Stimulated activated CD8-positive, alpha-beta memory T cell treated with anti-CD3 and anti-CD28 coated beads, Interleukin-7, amount 100 ng/mL, for 48 hours (primary cell): ENCODE measurements around the gene HEG1.

ENCODE experiments used
- DNase-seq, 2 donors: peaks; one replicate each; pipeline ENCODE4 v3.0.0-alpha.2; 2020; ENCODE audit warnings: low read depth in 1 of 2; ENCODE audit errors: extremely low read depth in 1 of 2

The HEG1 gene

GRCh38 chr3:124993466-124993865, 62.3 kb downstream of the HEG1 start:
- DNase-seq: no peak

GRCh38 chr3:124992041-124992440, 63.8 kb downstream of the HEG1 start:
- DNase-seq: no peak

- no peak for DNase-seq
Measured at GRCh38 chr3:124986192-124987143, 69.3 kb downstream of the HEG1 start.

- DNase-seq: no peak
Measured at GRCh38 chr3:124985349-124985748, 70.4 kb downstream of the HEG1 start.

GRCh38 chr3:124984754-124985153, 71.0 kb downstream of the HEG1 start:
- DNase-seq: no peak

GRCh38 chr3:124982855-124983254, 72.9 kb downstream of the HEG1 start:
- DNase-seq: no peak

- no peak for DNase-seq
Measured at GRCh38 chr3:124981472-124981871, 74.3 kb downstream of the HEG1 start.

GRCh38 chr3:124978627-124979026, 77.2 kb downstream of the HEG1 start:
- no peak for DNase-seq

GRCh38 chr3:124976383-124976782, 79.4 kb downstream of the HEG1 start:
- no peak for DNase-seq

- no peak for DNase-seq
Measured at GRCh38 chr3:124974691-124975090, 81.1 kb downstream of the HEG1 start.

GRCh38 chr3:124973290-124973689, 82.5 kb downstream of the HEG1 start:
- no peak for DNase-seq

GRCh38 chr3:124972457-124972856, 83.3 kb downstream of the HEG1 start:
- DNase-seq: no peak

GRCh38 chr3:124969963-124970722, 85.7 kb downstream of the HEG1 start:
- DNase-seq: no peak

GRCh38 chr3:124969190-124969589, 86.6 kb downstream of the HEG1 start:
- no peak for DNase-seq

- no peak for DNase-seq
Measured at GRCh38 chr3:124967964-124968363, 87.8 kb downstream of the HEG1 start.

GRCh38 chr3:124966521-124967445, 89.0 kb downstream of the HEG1 start:
- no peak for DNase-seq

- no peak for DNase-seq
Measured at GRCh38 chr3:124965413-124965812, 90.4 kb downstream of the HEG1 start.

- no peak for DNase-seq
Measured at GRCh38 chr3:124964387-124964786, 91.4 kb downstream of the HEG1 start.

GRCh38 chr3:124963755-124964154, 92.0 kb downstream of the HEG1 start:
- no peak for DNase-seq

- no peak for DNase-seq
Measured at GRCh38 chr3:124962403-124962940, 93.3 kb downstream of the HEG1 start.

- no peak for DNase-seq
Measured at GRCh38 chr3:124960698-124961097, 95.1 kb downstream of the HEG1 start.
